ENCODE measurements around the gene CDCA8.
"Not testable (repeated sequence)": the region's sequence is repeated elsewhere in the genome, so short reads cannot be mapped to it uniquely, and the experiment has no call there.

The CDCA8 gene

GRCh38 chr1:37734629-37735591 lies 42.6 kb downstream of the CDCA8 start:
- no peaks in the 10 kb centered on the region for H3K36me3 ChIP-seq (replicated peaks; ENCODE audit: low read depth, low read length)
- no peaks in the 10 kb centered on the region for H3K9me3 ChIP-seq (ENCODE audit: insufficient read depth, low read length)
- no peak overlapping the region for H2AFZ ChIP-seq (ENCODE audit: low read depth, low read length)
- H3K4me2 ChIP-seq (ENCODE audit: low read length), result no peak overlapping the region
- no peak for TF ChIP-seq EZH2phosphoT487 (IDR thresholded peaks at IDR 0.05; ENCODE audit: low read depth)
- TF ChIP-seq, protein P1, sequence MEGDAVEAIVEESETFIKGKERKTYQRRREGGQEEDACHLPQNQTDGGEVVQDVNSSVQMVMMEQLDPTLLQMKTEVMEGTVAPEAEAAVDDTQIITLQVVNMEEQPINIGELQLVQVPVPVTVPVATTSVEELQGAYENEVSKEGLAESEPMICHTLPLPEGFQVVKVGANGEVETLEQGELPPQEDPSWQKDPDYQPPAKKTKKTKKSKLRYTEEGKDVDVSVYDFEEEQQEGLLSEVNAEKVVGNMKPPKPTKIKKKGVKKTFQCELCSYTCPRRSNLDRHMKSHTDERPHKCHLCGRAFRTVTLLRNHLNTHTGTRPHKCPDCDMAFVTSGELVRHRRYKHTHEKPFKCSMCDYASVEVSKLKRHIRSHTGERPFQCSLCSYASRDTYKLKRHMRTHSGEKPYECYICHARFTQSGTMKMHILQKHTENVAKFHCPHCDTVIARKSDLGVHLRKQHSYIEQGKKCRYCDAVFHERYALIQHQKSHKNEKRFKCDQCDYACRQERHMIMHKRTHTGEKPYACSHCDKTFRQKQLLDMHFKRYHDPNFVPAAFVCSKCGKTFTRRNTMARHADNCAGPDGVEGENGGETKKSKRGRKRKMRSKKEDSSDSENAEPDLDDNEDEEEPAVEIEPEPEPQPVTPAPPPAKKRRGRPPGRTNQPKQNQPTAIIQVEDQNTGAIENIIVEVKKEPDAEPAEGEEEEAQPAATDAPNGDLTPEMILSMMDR (IDR thresholded peaks at IDR 0.05; ENCODE audit: low read depth, low read length), result no peak
- no peaks in the 10 kb centered on the region for H4K20me1 ChIP-seq (ENCODE audit: insufficient read depth, low read length)
- H3K9ac ChIP-seq (ENCODE audit: low read length), result no peak overlapping the region
- no peaks in the 10 kb centered on the region for H3K79me2 ChIP-seq (ENCODE audit: low read length)
- no peaks in the 10 kb centered on the region for H3K27me3 ChIP-seq (ENCODE audit: low read depth, low read length)
- no peaks in the 10 kb centered on the region for H3K4me1 ChIP-seq (ENCODE audit: low read length)
- no peak overlapping the region for H3K4me3 ChIP-seq (ENCODE audit: low read length)
- no peak overlapping the region for H3K27ac ChIP-seq (ENCODE audit: low read length)

GRCh38 chr1:37737975-37738374 lies 45.7 kb downstream of the CDCA8 start:
- H3K36me3 ChIP-seq (replicated peaks; ENCODE audit: low read depth, low read length); H3K9me3 ChIP-seq (ENCODE audit: insufficient read depth, low read length); H2AFZ ChIP-seq (ENCODE audit: low read depth, low read length); H3K4me3 ChIP-seq (ENCODE audit: low read length); H3K27me3 ChIP-seq (ENCODE audit: low read depth, low read length); H3K9ac ChIP-seq (ENCODE audit: low read length); H4K20me1 ChIP-seq (ENCODE audit: insufficient read depth, low read length); H3K4me1 ChIP-seq (ENCODE audit: low read length); H3K27ac ChIP-seq (ENCODE audit: low read length); H3K4me2 ChIP-seq (ENCODE audit: low read length); H3K79me2 ChIP-seq (ENCODE audit: low read length): not testable (repeated sequence)

DNA sequence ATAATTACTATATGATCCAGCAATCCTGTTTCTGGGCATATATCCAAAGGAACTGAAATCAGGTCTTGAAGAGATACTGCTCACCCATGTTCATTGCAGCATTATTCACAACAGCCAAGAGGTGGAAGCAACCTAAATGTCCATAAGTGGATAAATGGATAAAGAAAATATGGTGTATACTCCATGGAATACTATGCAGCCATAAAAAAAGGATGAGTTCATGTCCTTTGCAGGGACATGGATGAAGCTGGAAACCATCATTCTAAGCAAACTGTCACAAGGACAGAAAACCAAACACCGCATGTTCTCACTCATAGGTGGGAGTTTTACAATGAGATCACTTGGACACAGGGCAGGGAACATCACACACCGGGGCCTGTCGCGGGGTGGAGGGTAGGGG lies 46.3 kb downstream of the CDCA8 start:
- H3K9me3 ChIP-seq (ENCODE audit: insufficient read depth, low read length); H3K4me1 ChIP-seq (ENCODE audit: low read length); H3K4me3 ChIP-seq (ENCODE audit: low read length); H3K4me2 ChIP-seq (ENCODE audit: low read length); H4K20me1 ChIP-seq (ENCODE audit: insufficient read depth, low read length); H3K79me2 ChIP-seq (ENCODE audit: low read length); H3K9ac ChIP-seq (ENCODE audit: low read length); H3K36me3 ChIP-seq (replicated peaks; ENCODE audit: low read depth, low read length); H3K27ac ChIP-seq (ENCODE audit: low read length); H3K27me3 ChIP-seq (ENCODE audit: low read depth, low read length); H2AFZ ChIP-seq (ENCODE audit: low read depth, low read length): not testable (repeated sequence)

DNA sequence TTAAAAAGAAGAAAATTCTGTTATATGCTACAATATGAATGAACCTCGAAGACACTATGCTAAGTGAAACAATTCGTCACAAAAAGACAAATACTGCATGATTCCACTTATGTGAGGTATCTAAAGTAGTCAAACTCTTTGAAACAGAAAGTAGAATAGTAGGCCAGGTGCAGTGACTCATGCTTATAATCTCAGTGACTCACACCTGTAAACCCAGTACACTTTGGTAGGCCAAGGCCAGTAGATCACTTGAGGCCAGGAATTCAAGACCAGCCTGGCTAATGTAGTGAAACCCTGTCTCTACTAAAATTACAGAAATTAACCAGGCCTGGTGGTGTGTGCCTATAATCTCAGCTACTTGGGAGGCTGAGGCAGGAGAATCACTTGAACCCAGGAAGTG lies 46.9 kb downstream of the CDCA8 start:
- Histone ChIP-seq H3K27ac (ENCODE audit: low read length) (no peak overlapping the region), H3K27me3 (ENCODE audit: low read depth, low read length) (no peaks in the 10 kb centered on the region), H2AFZ (ENCODE audit: low read depth, low read length) (no peak overlapping the region), H3K4me1 (ENCODE audit: low read length) (no peaks in the 10 kb centered on the region), H4K20me1 (ENCODE audit: insufficient read depth, low read length) (no peaks in the 10 kb centered on the region), H3K9me3 (ENCODE audit: insufficient read depth, low read length) (no peaks in the 10 kb centered on the region), H3K9ac (ENCODE audit: low read length) (no peak overlapping the region), H3K4me3 (ENCODE audit: low read length) (no peak overlapping the region), H3K79me2 (ENCODE audit: low read length) (no peaks in the 10 kb centered on the region), H3K36me3 (replicated peaks; ENCODE audit: low read depth, low read length) (no peaks in the 10 kb centered on the region), H3K4me2 (ENCODE audit: low read length) (no peak overlapping the region)
- TF ChIP-seq, protein P1 (IDR thresholded peaks at IDR 0.05; ENCODE audit: low read depth, low read length), result no peak
- TF ChIP-seq EZH2phosphoT487 (IDR thresholded peaks at IDR 0.05; ENCODE audit: low read depth), result no peak

- no peaks in the 10 kb centered on the region for H3K9me3 ChIP-seq (ENCODE audit: insufficient read depth, low read length)
- no peak overlapping the region for H3K4me3 ChIP-seq (ENCODE audit: low read length)
- H3K4me2 ChIP-seq (ENCODE audit: low read length), result no peak overlapping the region
- H3K27me3 ChIP-seq (ENCODE audit: low read depth, low read length), result no peaks in the 10 kb centered on the region
- H3K79me2 ChIP-seq (ENCODE audit: low read length), result no peaks in the 10 kb centered on the region
- TF ChIP-seq EZH2phosphoT487 (IDR thresholded peaks at IDR 0.05; ENCODE audit: low read depth), result no peak
- TF ChIP-seq, protein P1 (IDR thresholded peaks at IDR 0.05; ENCODE audit: low read depth, low read length), result no peak
- H2AFZ ChIP-seq (ENCODE audit: low read depth, low read length), result no peak overlapping the region
- no peaks in the 10 kb centered on the region for H3K4me1 ChIP-seq (ENCODE audit: low read length)
- H3K27ac ChIP-seq (ENCODE audit: low read length), result no peak overlapping the region
- no peaks in the 10 kb centered on the region for H4K20me1 ChIP-seq (ENCODE audit: insufficient read depth, low read length)
- H3K36me3 ChIP-seq (replicated peaks; ENCODE audit: low read depth, low read length), result no peaks in the 10 kb centered on the region
- no peak overlapping the region for H3K9ac ChIP-seq (ENCODE audit: low read length)
Observed at GRCh38 chr1:37741130-37741529, 48.8 kb downstream of the CDCA8 start.

All from OCI-LY3 (cell line).